GM10266 (cell line): ENCODE measurements around the gene SLC17A3.

Source experiments
- DNase-seq: peaks from one replicate; pipeline ENCODE4 v3.0.0; 2012; ENCODE audit errors: extremely low spot score
- CTCF ChIP-seq: IDR thresholded peaks from 2 replicates; pipeline ENCODE4 v1.5.1; 2012; ENCODE audit warnings: mild to moderate bottlenecking, low read depth; ENCODE audit not compliant: control insufficient read depth, insufficient read depth; ENCODE audit errors: missing control alignments

SLC17A3 gene

GRCh38 chr6:25830458-25830857, 43.6 kb downstream of the SLC17A3 start:
- no peak for DNase-seq
- no peak for TF ChIP-seq CTCF

- no peak for TF ChIP-seq CTCF
- no peak for DNase-seq
Measured at GRCh38 chr6:25829375-25829774, 44.7 kb downstream of the SLC17A3 start.

GRCh38 chr6:25821341-25821740, 52.7 kb downstream of the SLC17A3 start:
- DNase-seq, result no peak
- TF ChIP-seq CTCF, result no peak

GRCh38 chr6:25816252-25816651, 57.8 kb downstream of the SLC17A3 start:
- DNase-seq, result no peak
- TF ChIP-seq CTCF, result no peak

GRCh38 chr6:25815194-25815593, 58.8 kb downstream of the SLC17A3 start:
- no peak for TF ChIP-seq CTCF
- DNase-seq, result no peak

- TF ChIP-seq CTCF, result no peak
- DNase-seq, result no peak
Measured at GRCh38 chr6:25804804-25805203, 69.2 kb downstream of the SLC17A3 start.

GRCh38 chr6:25801436-25801835, 72.6 kb downstream of the SLC17A3 start:
- no peak for TF ChIP-seq CTCF
- DNase-seq, result no peak
